Left forelimb (tissue), 1 donor: ENCODE data around the gene ATP2B3.

Experiments used
- DNase-seq: peaks from one replicate; pipeline ENCODE4 v3.0.0-alpha.2; 2018; ENCODE audit warnings: low spot score

The ATP2B3 gene

DNA sequence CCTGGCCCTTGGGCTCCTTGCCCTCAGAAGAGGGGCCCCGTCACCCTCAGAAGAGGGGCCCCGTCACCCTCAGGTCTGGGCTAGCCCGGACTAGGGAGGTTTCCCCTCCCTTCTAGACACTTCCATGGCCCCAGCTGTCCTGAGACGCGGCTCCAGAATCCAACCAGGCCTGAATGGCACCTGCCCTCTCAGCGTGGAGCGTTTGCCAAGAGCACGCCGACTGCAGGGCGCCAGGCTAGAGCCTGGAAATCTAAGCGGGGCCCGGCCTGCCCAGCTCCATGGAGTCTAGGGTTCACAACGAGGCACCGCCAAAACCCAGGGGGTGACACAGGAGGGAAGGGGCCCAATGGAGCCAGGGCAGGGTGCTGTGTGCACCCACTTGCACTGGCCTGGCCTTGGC, 7.8 kb upstream of the ATP2B3 start:
- no peak for DNase-seq

DNA sequence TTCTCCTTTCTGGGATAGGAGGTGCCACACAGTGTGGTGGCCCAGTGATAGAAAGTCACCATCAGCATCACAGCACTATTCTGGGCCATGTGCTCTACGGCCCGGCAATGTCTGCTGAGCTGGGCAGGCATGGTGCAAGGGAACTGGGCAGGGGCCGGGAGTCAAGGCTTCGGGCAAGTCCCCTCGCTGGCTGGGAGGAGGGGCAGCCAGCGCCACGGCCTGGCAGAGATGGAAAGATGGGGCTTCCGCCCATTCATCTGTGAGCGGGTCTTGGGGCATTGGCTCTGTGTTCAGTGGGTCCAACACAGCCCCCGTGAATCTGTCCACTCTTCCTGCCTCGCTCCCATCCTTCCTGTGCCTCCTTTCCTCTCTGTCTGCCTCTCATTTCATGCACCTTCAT, 7.1 kb upstream of the ATP2B3 start:
- DNase-seq = no peak

DNA sequence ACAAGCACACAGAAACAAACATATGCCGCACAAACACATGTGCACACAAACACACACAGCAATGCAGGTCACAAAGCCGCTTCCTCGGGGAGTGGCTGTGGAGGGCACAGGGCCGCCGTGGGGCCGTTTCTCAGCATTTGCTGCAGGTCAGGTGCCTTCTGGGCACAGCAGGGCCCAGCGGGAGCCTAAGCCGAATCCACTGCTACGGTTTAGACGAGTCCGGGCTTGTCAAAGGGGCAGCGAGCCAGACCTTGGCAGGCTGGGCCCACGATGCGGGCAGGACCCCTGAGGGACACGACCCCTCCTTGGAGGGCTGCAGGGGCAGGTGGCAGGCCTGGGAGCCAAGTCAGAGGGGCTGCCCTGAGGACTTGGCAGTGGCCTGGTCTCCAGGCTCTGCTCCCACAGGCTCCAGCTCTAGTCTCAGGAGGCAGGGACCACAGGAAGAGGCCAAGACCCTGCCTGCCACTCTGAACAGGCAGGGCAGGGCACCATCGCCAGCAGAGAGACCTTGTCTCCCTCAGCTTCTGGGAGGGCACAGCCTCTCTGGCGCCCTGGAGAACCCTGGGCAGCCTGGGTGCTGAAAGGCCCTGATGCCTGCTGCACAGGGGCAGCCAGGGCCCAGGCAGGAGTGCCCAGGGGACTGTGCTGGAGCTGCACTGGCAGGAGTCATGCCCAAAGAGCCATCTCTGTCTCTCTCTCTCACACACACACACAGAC, 5.5 kb upstream of the ATP2B3 start:
- no peak for DNase-seq

DNA sequence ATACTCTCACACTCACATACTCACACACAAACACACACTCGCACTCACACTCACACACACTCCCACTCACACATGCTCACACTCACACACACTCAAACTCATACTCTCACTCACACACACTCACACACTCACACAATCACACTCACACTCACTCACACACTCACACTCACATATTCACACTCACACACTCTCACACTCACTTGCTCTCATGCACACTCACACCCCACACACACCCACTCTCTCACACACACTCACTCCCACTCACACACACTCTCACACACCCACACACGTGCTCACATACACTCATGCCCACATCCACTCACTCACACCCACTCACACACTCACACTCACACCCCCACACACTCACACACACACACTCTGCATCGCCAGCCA, 4.9 kb upstream of the ATP2B3 start:
- DNase-seq = no peak

DNA sequence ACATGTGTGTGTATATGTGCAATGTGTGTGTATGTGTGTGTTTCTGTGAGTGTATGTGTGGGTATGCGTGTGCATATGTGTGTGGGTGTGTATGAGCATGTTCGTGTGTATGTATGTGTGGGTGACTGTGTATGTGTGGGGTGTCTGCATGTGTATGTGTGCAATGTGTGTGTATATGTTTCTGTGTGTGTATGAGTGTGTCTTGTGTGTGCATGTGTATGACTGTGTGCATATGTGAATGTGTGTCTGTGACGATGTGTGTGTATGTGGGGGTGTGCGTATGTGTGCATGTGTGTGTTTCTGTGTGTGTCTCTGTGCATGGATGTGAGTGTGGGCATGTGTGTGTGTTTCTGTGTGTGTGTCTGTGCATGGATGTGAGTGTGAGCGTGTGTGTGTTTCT, 4.2 kb upstream of the ATP2B3 start:
- DNase-seq = no peak

DNA sequence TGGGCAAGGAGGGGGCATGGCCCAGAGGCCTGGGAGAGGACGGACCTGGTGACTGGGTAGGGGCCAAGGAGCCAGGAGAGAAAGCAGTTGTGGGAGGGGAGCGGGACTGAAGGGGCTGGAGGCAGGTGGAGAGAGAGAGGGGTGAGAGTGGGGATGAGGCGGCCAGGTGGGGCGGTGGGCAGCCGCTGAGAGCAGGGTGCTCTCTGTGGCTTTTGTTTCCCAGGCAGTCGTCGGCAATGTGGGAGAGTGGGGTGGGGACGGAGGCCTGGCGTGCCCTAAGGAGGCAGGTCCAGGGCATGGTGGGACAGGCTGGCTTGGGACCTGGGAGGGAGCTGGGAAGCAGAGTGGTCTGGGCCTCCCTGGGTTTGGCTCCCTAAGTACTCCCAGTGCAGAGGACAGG, 3.2 kb upstream of the ATP2B3 start:
- DNase-seq = no peak

DNA sequence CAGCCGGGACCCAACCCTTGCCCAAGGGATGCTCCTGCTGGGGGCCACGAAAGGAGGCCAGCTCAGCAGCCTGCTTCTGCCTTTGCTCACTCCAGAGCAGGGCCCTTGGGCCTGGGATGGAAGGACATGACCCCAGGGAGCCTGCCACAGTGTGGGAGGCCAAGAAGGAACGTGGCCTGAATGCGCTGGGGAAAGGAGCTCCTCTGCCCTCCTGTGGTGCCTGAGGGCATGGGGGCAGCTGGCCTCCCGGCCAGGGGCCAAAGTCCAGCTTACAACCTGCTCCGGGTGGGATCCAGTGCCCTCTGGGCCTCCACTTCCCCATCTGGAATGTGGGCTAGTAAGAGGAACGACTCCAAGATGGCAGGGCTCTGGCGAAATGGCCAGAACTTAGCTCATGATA, 2.0 kb upstream of the ATP2B3 start:
- no peak for DNase-seq

DNA sequence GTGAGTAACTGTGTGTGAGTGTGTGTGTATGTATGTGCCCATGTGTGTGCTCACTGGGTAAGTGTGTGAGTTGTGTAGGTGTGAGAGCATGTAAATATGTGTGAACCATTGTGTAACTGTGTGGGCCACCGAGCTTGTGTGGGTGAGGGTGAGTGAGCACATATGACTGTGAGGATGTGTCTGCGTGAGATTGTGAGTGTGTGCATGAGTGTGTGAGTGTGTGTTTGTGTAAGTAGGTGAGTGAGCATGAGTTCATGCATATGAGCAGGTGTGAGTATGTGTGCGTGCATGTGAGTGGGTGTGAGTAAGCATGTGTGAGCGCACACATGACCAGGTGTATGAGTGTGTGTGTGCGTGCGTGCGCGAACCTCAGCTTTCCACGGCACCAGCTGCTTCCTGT, 1.4 kb upstream of the ATP2B3 start:
- no peak for DNase-seq

DNA sequence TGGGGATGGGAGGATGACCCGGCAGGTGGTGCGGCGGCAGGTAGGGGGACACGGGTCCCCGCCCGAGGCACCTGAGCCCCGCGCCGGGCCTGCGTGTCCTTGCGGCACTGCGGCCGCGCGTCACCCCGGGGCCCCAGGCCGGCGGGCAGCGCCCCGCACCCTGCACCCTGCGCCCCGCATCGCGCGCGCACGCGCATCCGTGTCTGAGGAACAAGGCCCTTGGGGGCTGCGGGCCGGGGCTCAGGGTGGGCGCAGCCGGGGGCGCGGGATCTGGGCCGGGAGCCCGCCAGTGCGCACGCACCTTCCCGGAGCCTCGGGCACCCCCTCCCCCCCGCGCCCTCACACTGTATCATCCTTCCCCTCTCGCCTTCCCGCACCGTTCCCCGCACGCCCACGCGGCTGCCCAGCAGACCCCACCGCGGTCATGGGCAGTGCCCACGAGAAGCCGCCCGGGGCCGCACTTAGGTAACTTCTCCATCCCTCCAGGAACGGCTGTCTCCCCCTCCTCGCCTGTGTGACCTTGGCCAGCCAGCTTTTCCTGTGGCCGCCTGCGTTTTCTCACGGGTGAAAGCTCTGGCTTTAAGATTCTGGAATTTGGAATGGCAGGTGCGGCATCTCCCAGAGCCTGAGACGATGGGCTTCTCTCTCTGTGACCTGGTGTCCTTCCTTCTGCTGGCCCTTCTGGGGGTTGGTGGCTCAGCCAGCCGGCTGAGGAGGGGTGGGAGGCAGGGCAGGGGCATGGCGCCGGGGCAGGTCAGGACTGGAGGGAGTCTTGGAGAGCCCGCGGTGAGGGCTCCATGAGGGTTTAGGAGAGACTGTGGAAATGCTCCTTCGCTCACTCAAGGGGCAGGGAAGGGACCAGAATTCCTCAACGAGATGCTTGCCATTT, 748 bp downstream of the ATP2B3 start:
- no peak for DNase-seq

DNA sequence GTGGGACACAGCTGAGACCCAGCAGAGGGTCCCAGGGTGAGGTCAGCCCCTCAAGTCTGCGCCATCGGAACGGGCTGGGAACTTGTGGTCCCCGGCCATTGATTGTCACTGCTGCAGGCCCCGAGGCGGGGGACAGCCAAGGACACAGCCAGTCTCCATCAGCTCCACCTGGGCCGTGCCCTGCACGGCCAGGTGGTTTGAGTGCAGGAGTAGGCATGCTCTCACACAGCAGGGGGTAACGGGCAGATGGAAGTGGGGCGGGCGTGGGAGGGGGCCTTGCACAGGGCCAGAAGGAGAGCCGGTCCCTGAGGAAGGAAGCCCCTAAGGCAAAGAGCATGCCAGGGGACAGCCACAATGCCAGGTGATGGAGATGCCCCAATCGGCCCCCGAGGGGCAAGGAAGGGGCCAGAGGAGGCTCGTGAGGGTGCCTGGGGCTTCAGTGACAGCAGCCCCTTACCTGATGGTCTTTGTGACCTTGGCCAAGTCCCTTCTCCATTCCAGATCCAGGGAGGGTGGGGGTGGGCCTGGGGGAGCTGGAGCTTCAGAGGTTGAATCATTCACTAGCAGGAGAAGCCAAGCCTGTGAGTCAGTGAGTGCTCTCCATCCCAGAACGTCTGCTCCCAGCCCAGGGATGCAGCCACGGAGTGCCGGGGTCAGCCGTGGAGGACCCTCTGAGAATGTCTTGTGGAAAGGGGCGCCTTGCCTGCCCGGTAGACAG, 2.3 kb downstream of the ATP2B3 start:
- no peak for DNase-seq

DNA sequence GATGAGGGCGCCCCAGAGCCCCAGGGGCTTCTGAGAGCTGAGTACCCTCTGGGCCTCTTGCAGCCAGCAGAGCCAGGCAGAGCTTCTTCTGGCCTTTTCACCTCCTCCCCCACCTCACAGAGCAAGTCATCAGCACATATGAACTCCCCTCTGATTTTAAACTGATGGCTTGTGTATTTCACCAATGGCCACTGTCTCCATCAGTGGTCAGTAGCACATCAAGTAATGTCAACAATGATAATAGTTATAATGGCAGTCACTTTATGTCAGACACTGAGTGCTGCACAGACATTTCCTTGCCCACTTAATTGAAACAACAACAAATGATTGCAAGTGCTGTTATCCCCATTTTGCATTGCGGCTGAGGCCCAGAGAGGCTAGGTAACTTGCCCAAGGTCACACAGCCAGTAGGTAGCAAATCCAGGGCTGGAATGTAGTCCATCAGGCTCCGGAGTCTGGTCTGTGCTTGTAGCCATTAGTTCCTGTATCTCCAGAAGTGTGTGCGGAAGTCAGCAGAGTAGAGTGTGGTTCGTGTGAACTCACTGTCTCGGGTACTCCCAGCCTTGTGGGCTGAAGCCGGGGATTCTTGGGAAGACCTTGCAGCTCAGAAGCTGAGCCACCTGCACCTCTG, 3.0 kb downstream of the ATP2B3 start:
- no peak for DNase-seq

DNA sequence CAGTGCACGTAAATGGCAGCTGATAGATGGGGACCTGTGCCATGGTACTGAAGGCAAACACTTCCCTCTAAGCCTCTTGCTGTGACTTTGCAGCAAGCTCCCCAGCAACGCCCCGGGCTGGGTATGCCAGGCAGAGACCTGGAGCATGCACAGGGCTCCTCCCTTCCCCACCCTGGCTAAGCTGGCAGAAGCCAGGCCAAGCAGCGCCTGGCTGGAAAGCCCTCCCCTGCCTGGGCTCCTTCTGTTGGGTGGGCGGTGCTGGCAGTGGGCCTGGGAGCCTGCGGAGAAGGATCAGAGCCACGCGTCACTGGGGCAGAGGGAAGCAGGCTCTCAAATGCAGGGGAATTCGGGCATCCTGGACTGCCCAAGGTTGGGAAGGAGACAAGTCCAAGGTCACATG, 3.6 kb downstream of the ATP2B3 start:
- DNase-seq = no peak

DNA sequence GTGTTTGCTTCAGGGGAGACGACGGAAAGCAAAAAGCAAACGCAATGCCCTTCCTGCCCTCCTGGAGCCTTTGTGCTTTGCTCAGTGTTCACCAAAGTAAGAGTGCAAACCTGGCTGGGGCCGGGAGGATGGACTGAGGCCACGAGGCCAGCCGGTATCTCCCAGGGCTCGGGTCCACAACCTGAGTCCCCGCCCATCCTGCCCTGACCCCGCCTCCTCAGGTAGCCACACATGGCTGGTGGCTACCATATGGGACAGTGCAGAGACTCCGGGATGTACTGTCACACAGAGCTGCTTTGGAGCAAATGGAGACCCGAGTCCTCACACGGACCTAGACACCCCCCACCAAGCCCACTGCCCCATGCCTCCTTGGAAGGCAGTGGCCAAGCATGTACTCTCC, 4.8 kb downstream of the ATP2B3 start:
- no peak for DNase-seq

DNA sequence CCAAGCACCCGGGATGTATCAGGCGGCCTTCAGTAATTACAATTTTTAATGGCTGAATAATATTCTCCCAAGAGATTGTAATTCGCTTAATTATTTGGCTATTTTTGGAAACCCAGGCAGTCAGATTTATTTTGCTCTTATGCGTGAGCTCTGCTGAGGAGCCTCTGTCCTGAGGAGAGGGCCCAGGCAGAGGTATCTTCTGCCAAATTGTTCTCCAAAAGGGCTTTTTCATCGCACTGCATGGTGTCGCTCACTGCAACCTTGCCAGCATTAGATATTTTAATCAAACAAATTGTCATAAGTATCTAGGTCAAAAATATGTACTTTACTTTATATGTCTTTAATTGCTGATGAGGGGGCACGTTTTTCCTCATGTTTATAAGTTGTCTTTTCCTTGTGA, 5.8 kb downstream of the ATP2B3 start:
- no peak for DNase-seq

DNA sequence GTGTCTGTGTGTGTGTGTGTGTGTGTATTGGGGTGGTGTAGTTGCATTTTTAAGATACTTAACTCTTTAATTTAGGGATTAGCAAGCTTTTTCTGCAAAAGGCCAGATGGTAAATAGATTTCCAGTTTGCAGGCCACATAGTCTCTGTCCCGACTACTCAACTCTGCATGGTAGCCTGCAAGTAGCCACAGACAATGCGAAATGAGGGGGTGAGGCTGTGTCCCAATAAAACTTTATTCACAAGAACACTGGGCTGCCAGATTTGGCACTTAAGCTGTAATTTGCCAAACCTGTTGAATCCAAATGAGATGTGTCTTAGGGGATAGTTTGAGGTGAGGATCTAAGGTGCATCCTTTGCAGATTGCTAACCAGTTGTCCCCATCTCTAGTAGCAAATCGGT, 6.8 kb downstream of the ATP2B3 start:
- DNase-seq = no peak

DNA sequence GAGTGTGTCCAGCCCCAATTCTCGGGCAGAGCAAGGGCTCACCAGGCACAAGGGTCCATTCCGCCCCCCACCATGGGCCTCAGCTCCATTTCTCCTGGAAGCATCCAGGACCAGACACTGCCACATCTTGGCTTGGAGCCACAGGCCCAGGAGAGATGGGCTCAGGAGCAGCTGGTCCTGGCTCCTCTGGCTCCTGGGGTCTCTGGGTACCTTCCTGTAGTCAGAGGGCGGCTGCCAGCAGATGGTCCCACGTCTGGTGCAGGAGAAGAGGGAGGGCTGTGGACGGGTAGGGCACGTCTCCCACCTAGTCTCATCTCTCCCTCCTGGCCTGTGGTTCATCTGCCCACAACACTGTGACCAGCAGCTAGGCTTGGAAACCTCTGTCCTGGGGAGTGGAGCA, 8.0 kb downstream of the ATP2B3 start:
- DNase-seq = no peak

DNA sequence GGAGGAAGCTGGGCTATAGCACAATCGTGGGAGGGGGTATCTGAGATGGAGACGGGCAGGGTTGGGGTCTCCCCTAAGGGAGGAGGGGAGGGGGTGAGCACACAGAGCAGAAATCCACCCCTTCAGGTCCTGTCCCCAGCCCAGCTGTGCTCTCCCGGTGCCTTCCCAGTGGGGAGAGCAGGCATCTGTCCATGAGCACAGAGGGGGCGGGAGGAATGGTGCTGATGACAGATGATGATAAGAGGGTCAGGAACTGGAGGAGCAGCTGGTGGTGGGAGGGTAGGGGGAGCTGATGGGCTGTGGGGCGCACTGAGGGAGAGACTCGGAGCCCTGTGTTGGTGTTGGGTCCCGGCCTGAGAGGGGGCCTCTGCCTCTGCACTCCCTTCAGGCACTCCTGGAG, 8.6 kb downstream of the ATP2B3 start:
- no peak for DNase-seq

DNA sequence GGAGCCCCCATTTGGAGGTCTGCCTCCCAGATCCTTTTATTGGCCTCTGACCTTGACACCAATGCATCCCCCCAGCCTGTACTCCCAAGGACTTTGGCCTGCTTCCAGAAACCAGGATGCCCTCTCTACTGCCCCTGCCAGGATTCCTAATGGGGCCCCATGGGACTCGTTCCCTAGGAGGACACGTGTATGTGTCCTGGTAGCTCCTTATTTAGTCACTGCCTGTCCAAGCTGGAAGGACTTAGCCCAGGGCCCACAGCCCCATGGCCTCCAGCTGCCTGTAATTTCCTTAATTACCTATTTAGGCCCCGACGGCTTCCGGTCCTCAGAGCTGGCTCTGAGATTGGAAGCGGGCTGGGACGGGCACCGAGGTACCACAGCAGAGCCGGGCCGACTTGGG, 9.4 kb downstream of the ATP2B3 start:
- DNase-seq = no peak

DNA sequence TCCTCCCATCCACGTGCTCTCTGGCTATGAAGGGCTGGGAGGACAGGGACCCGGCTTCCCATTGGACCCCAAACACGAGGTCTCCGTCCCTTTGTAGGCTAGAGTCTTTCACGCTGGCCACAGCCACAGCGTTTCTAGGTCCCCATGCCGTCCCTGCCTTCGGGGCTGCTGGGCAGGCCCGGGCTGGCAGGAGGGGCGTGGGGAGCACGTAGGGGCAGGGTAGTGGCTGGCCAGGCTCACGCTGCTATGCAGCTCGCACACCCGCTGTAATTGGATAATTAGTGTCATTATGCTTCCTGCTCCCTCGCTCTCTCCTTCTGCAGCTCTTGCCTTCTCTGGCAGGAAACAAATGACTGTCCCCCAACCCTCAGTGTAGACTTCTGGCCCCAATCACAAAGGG, 9.8 kb downstream of the ATP2B3 start:
- DNase-seq = no peak

DNA sequence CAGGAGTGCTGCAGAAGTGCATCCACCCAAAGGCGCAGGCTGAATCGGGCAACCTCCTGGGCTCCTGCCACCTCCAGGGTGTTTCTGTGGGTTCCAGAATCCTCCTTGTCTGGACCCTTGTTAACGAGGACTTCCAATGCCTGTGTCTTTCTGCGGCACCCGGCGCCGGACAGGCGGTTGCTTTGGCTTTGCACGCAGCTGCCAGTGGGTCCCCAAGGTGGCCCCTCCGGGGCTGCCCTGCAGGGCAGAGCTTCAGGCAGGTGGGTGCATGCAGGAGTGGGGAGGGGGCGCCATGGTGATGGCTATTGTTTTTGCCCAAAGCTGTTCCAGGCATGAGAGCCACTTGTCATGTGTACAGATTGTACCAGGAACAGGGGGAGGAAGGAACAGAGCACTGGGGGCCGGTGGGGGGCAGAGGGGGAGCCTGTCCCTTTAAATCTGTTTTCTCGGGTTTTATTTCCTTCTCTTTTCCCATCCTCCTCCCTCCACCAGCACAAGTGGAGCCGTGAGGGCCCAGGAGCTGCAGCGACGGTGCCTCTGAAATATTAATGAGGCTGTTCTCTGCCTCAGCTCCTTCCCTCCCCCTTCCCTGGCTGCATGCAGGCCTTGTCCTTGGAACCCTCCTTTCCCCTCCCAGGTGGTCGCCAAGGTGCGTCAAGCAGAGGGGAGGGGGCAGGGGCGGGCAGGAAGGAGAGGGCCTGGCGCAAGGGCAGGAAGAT, 13.1 kb downstream of the ATP2B3 start:
- DNase-seq = no peak

DNA sequence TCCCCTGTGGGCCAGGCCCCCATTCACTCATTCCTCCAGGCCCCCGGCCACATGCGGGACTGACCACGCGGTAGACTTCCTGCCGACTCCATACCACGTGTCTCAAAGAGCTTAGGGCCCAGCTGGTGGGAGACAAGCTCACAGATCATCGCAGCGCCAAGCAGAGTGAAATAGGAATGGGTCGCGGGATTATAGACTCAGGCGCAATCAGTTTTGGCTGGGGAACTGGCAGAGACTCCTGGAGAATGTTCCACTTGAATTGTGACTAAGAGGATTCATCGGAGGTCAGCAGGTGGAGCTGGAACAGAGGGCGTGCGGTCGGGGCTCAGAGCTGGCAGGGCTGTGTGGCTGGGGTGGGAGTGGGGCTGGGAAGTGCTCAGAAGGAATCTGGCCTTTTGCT, 15.6 kb downstream of the ATP2B3 start:
- DNase-seq = no peak

DNA sequence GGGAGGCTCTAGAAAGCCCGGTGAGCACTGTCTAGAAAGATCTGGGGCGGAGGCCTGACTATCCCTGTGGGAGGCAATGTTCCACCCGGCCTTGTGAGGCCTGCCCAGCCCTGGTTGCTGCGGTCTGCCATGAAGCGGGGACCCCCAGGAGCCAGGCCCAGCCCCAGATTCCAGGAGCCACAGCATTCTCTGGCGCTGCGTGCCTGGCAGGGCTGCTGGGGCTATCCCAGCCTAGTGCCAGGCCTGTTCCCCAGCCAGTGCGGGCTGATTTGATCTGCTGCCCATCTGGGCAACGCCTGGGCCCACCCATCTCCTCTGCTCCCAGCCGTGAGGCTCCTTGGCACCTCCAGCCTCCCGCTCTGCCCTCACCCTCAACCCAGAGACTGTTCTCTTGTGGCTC, 19.6 kb downstream of the ATP2B3 start:
- DNase-seq = no peak
